Transverse colon (tissue), 4 donors: ENCODE data around the gene SRP68. TPM values are rescaled to one million over a fixed set of nuclear protein-coding genes. Genes with fewer than 3 reads are reported as not detected.

Experiments used
- DNase-seq: peaks from one replicate; pipeline ENCODE4 v3.0.0-alpha.2; 2019
- H3K27ac ChIP-seq, 4 donors: fragments of 200-600 bp; sonication (generic); 2 replicates each; pipeline ENCODE4 v1.5.1; 2016 to 2018; ENCODE audit warnings: inconsistent platforms in 4 of 4
- H3K27me3 ChIP-seq: fragments of 200-600 bp; sonication (generic); 2 replicates; pipeline ENCODE4 v1.5.1; 2017; ENCODE audit warnings: inconsistent platforms
- H3K36me3 ChIP-seq, 4 donors: fragments of 200-600 bp; sonication (generic); 2 replicates each; pipeline ENCODE4 v1.5.1; 2017 to 2019; ENCODE audit warnings: inconsistent platforms in 4 of 4
- H3K4me1 ChIP-seq, 4 donors: fragments of 200-600 bp; sonication (generic); 2 replicates each; pipeline ENCODE4 v1.5.1; 2017 to 2020; ENCODE audit warnings: inconsistent platforms in 4 of 4
- H3K4me3 ChIP-seq, 4 donors: fragments of 200-600 bp; sonication (generic); 1 replicate in 1 of 4; 2 replicates in 3 of 4; pipeline versions ENCODE4 v1.5.1 to v1.6.1; 2017 to 2019; ENCODE audit warnings: inconsistent platforms in 4 of 4
- H3K9me3 ChIP-seq, 2 donors: fragments of 200-600 bp; sonication (generic); 2 replicates each; pipeline ENCODE4 v1.5.1; 2017 to 2019; ENCODE audit warnings: inconsistent platforms in 2 of 2
- EP300 ChIP-seq: sonication (generic); formaldehyde crosslinking; IDR thresholded peaks from one replicate; pipeline ENCODE4 v1.6.1; 2017; ENCODE audit warnings: antibody characterized with exemption, low read depth
- POLR2A ChIP-seq: fragments of 450-650 bp; IDR thresholded peaks from one replicate; pipeline ENCODE4 v1.6.1; 2016; ENCODE audit warnings: antibody characterized with exemption, mild to moderate bottlenecking, moderate library complexity
- POLR2AphosphoS5 ChIP-seq, 3 donors: sonication (generic); formaldehyde crosslinking; IDR thresholded peaks; one replicate each; pipeline ENCODE4 v1.6.1; 2016; ENCODE audit warnings: antibody characterized with exemption in 3 of 3
- WGBS, 2 donors: methylation state at CpG; one replicate each; pipeline ENCODE4 v1.1.5; 2018; ENCODE audit warnings: low coverage in 1 of 2; 5-methylcytosine and 5-hydroxymethylcytosine counted together
- in situ Hi-C, 4 donors: fragments of 200-750 bp; cut with MboI; loops; one replicate each; pipeline versions ENCODE4 v1.15.0 to v1.15.1; 2017; ENCODE audit warnings: low sequenced_read_pairs in 3 of 4, low pct_ligation_motif_present in 1 of 4, low pct_unique_long_range_greater_than_20kb in 1 of 4
- intact Hi-C: fragments of 100-400 bp; cut with DNase I; formaldehyde crosslinking; loops from one replicate; pipeline ENCODE4 v1.15.1; 2023; ENCODE audit warnings: low total_unique reads
- total RNA-seq, 4 donors: library from RNA; depleted of rRNA; stranded (reverse); fragments of >200 nt; gene quantifications; one replicate each; pipeline ENCODE4 v1.1.0, GENCODE V29; 2016
- TF ChIP-seq, protein P1 (sequence below), 5 experiments: fragments of 200-600 bp in 3 of 5; fragments of 450-650 bp in 2 of 5; sonication (generic) in 3 of 5; IDR thresholded peaks; 1 replicate in 2 of 5; 2 replicates in 3 of 5; pipeline ENCODE4 v1.5.1; 2016 to 2017; ENCODE audit warnings: antibody characterized with exemption in 5 of 5, inconsistent platforms in 3 of 5, mild to moderate bottlenecking in 2 of 5, moderate library complexity in 1 of 5

SRP68 gene
- total RNA-seq, 4 donors from 2014 or later = 11.6 to 44.8 (median 30.4) TPM

DNA sequence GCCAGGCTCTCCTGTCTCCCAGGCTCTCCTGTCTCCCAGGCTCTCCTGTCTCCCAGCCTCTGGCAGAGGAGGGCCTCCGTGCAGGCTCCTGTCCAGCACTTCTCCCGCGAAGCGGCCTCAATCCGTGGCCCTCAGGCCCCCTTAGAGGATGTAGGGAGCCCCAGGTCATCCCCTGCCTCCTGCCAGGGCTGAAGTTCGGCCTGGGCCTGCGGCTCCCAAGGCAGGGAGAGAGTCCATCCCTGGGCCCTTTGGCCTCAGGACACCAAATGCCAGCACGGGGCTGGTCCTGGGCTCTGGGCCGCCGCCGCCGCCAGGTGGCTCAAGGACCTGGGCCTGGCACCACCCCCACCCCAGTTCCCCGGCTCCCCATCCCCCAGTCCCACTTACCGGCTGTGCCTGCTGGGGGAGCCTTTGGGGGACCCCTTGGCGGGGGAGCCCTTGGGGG lies 45.6 kb downstream of the SRP68 start:
- in situ Hi-C loops (no loop called here), intact Hi-C loops (no loop called here)
- Histone ChIP-seq H3K4me1 (peaks cover 8 to 45% (median 28%) of the 10 kb centered on the region in 4 donors), H3K27ac (peak overlapping the region; percentile 79 to 87 (median 82)), H3K9me3 (no peaks in the 10 kb centered on the region), H3K27me3 (no peaks in the 10 kb centered on the region), H3K36me3 (no peaks in the 10 kb centered on the region), H3K4me3 (peak overlapping the region in 3 of 4 donors; percentile 34 to 45 (median 44))
- 63% methylated on average over 5 of the region's 15 CpGs; no CpG with 5 or more reads in 1 of the 2 donors for WGBS, 2 donors
- DNase-seq = no peak
- no peak for TF ChIP-seq POLR2A
- TF ChIP-seq, protein P1, sequence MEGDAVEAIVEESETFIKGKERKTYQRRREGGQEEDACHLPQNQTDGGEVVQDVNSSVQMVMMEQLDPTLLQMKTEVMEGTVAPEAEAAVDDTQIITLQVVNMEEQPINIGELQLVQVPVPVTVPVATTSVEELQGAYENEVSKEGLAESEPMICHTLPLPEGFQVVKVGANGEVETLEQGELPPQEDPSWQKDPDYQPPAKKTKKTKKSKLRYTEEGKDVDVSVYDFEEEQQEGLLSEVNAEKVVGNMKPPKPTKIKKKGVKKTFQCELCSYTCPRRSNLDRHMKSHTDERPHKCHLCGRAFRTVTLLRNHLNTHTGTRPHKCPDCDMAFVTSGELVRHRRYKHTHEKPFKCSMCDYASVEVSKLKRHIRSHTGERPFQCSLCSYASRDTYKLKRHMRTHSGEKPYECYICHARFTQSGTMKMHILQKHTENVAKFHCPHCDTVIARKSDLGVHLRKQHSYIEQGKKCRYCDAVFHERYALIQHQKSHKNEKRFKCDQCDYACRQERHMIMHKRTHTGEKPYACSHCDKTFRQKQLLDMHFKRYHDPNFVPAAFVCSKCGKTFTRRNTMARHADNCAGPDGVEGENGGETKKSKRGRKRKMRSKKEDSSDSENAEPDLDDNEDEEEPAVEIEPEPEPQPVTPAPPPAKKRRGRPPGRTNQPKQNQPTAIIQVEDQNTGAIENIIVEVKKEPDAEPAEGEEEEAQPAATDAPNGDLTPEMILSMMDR (IDR thresholded peaks at IDR 0.05) = peak in 3 of 5 experiments; percentile 23 to 33 (median 29)

DNA sequence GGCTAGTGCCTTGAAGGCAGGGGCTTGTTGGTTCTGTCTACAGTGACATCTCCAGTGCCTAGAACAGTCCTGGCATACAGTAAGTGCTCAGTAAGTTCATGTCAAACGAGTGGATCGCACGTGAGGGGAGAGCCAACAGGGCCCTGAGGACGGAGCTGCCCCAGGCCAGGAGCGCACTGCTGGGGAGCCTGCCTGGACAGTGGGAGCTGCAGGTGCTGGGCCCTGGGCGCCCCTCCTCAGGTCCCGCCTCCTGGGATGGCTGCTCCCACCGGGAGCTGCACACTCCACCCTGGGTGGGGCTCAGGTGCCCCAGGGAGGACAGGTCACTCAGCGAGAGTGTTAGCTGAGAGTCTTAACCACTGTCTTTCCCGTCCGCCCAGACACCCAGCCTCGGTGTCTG lies 47.0 kb downstream of the SRP68 start:
- no peaks in the 10 kb centered on the region for H3K9me3 ChIP-seq
- no peaks in the 10 kb centered on the region for H3K27me3 ChIP-seq
- no peaks in the 10 kb centered on the region for H3K36me3 ChIP-seq
- no peak for DNase-seq
- peaks cover 8 to 44% (median 28%) of the 10 kb centered on the region in 4 donors for H3K4me1 ChIP-seq
- in situ Hi-C loops = no loop called here
- H3K4me3 ChIP-seq = no peak overlapping the region
- peak overlapping the region in 2 of 4 donors; percentile 17 to 82 for H3K27ac ChIP-seq
- intact Hi-C loops = no loop called here
- 80% methylated on average over 11 of the region's 12 CpGs; no CpG with 5 or more reads in 1 of the 2 donors for WGBS, 2 donors
- no peak for TF ChIP-seq POLR2AphosphoS5 (IDR thresholded peaks at IDR 0.05)
- TF ChIP-seq, protein P1 (IDR thresholded peaks at IDR 0.05) = no peak
- TF ChIP-seq POLR2A = no peak
- no peak for TF ChIP-seq EP300

DNA sequence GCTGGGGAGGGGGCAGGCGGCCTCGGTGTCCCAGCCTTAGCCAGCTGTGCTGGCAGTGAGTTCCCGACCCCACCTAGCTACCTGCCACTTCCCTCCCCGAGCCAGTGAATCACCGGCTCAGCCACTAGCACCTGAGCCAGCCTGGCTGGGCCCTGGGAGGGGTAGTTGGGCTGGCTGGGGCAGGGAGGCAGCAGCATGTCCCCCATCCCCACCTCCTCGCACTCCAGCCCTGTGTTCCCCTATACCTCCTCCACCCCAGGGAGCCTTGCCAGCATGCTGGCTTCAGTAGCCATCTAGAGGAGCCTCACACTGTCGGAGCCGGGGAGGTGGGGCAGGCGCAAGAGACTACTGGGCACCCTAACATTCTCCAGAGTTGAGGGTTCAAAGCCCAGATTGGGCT lies 48.0 kb downstream of the SRP68 start:
- 87% methylated on average over 6 of the region's 9 CpGs; no CpG with 5 or more reads in 1 of the 2 donors for WGBS, 2 donors
- no peaks in the 10 kb centered on the region for H3K27me3 ChIP-seq
- no peaks in the 10 kb centered on the region for H3K9me3 ChIP-seq
- peaks cover 6 to 35% (median 20%) of the 10 kb centered on the region in 4 donors for H3K4me1 ChIP-seq
- TF ChIP-seq, protein P1 (IDR thresholded peaks at IDR 0.05) = no peak
- TF ChIP-seq POLR2AphosphoS5 (IDR thresholded peaks at IDR 0.05) (no peak), POLR2A (no peak), EP300 (no peak)
- DNase-seq = no peak
- peak overlapping the region in 1 of 4 donors; percentile 17 for H3K27ac ChIP-seq
- intact Hi-C loops (no loop called here), in situ Hi-C loops (loop anchor here in 2 of 4 donors (25.0 kb wide), 1 partner anchor 263 kb away; no protein-coding TSS in a partner anchor)
- no peaks in the 10 kb centered on the region for H3K36me3 ChIP-seq
- H3K4me3 ChIP-seq = no peak overlapping the region

- H3K4me3 ChIP-seq = no peak overlapping the region
- no peaks in the 10 kb centered on the region for H3K9me3 ChIP-seq
- no peak for TF ChIP-seq EP300
- TF ChIP-seq, protein P1 (IDR thresholded peaks at IDR 0.05) = no peak
- no peak for TF ChIP-seq POLR2AphosphoS5 (IDR thresholded peaks at IDR 0.05)
- TF ChIP-seq POLR2A = no peak
- in situ Hi-C loops (loop anchor here in 2 of 4 donors (25.0 kb wide), 1 partner anchor 263 kb away; no protein-coding TSS in a partner anchor), intact Hi-C loops (no loop called here)
- DNase-seq = no peak
- no peaks in the 10 kb centered on the region for H3K27me3 ChIP-seq
- WGBS, 2 donors = 89% methylated on average over 9 of the region's 9 CpGs; no CpG with 5 or more reads in 1 of the 2 donors
- H3K4me1 ChIP-seq = peaks cover 2 to 30% (median 16%) of the 10 kb centered on the region in 4 donors
- no peaks in the 10 kb centered on the region for H3K36me3 ChIP-seq
- H3K27ac ChIP-seq = peak overlapping the region in 1 of 4 donors; percentile 17
Observed at GRCh38 chr17:76023900-76024237, 48.4 kb downstream of the SRP68 start.
